HFF-Myc (cell line): Measurements from ENCODE around the gene GIGYF2.

Experiments used
- DNase-seq: peaks from one replicate; pipeline ENCODE4 v3.0.0-alpha.2; 2011; ENCODE audit warnings: low read depth; ENCODE audit errors: extremely low read depth
- H3K4me3 ChIP-seq: replicated peaks from 2 replicates; pipeline ENCODE4 v1.5.1; 2011; ENCODE audit warnings: low read depth, mild to moderate bottlenecking, control low read depth, low read length
- TF ChIP-seq, protein P1 (sequence below): IDR thresholded peaks from 2 replicates; pipeline ENCODE4 v1.5.1; 2012; ENCODE audit warnings: mild to moderate bottlenecking, low read depth, low read length, control low read depth; ENCODE audit errors: missing control alignments

The GIGYF2 gene

GRCh38 chr2:232772531-232772930 lies 75.4 kb downstream of the GIGYF2 start:
- no peak overlapping the region for H3K4me3 ChIP-seq
- DNase-seq = no peak
- TF ChIP-seq, protein P1, sequence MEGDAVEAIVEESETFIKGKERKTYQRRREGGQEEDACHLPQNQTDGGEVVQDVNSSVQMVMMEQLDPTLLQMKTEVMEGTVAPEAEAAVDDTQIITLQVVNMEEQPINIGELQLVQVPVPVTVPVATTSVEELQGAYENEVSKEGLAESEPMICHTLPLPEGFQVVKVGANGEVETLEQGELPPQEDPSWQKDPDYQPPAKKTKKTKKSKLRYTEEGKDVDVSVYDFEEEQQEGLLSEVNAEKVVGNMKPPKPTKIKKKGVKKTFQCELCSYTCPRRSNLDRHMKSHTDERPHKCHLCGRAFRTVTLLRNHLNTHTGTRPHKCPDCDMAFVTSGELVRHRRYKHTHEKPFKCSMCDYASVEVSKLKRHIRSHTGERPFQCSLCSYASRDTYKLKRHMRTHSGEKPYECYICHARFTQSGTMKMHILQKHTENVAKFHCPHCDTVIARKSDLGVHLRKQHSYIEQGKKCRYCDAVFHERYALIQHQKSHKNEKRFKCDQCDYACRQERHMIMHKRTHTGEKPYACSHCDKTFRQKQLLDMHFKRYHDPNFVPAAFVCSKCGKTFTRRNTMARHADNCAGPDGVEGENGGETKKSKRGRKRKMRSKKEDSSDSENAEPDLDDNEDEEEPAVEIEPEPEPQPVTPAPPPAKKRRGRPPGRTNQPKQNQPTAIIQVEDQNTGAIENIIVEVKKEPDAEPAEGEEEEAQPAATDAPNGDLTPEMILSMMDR = no peak

GRCh38 chr2:232773815-232774214 lies 76.7 kb downstream of the GIGYF2 start:
- H3K4me3 ChIP-seq = no peak overlapping the region
- no peak for DNase-seq
- TF ChIP-seq, protein P1 = no peak

- DNase-seq = no peak
- no peak within 1 kb of the TSS for H3K4me3 ChIP-seq
- TF ChIP-seq, protein P1 = no peak
Observed at GRCh38 chr2:232776435-232776834, 79.3 kb downstream of the GIGYF2 start, which contains the start of gene KCNJ13. Gene KCNJ13 (minus strand): TSS chr2:232776565. CDS start chr2:232771362, 5,203 bp downstream.

DNA sequence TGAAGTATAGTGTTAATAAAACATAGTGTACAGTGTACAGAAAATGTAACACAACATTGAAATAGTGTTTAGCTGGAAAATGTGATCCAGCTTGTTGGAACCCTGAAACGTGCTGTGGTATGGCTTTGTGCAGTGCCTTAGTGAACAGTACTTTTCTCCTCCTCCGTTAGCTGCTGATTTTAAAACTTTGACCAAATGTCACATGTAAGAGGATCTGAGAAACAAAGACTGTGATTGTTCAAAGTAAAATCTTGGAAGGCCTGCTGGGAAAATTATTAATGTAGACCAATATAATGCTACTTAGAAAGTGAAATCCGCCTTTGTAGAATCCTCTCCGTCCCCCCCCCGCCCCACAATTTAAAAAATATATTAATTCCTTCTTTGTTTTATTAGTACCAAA lies 80.1 kb downstream of the GIGYF2 start:
- DNase-seq = no peak
- no peak overlapping the region for H3K4me3 ChIP-seq
- TF ChIP-seq, protein P1 = no peak

GRCh38 chr2:232779465-232779864 lies 82.3 kb downstream of the GIGYF2 start:
- no peak for DNase-seq
- H3K4me3 ChIP-seq = no peak overlapping the region
- TF ChIP-seq, protein P1 = no peak

- no peak overlapping the region for H3K4me3 ChIP-seq
- TF ChIP-seq, protein P1 = no peak
- peak; percentile 2 for DNase-seq
Observed at GRCh38 chr2:232779934-232780333, 82.8 kb downstream of the GIGYF2 start.

GRCh38 chr2:232781765-232782164 lies 84.6 kb downstream of the GIGYF2 start:
- no peak overlapping the region for H3K4me3 ChIP-seq
- TF ChIP-seq, protein P1 = no peak
- peak; percentile 42 for DNase-seq
